CD4-positive, alpha-beta T cell treated with Interferon gamma for 1 hour (primary cell): Measurements from ENCODE around the gene NCK1.
"Not testable (repeated sequence)": the region's sequence is repeated elsewhere in the genome, so short reads cannot be mapped to it uniquely, and the experiment has no call there.

ENCODE experiments used
- DNase-seq: peaks from one replicate; pipeline ENCODE4 v3.0.0-alpha.2; 2020

Gene NCK1

GRCh38 chr3:136869282-136869681 is 7.3 kb downstream of the NCK1 start:
- DNase-seq = no peak

GRCh38 chr3:136872258-136872657 is 10.2 kb downstream of the NCK1 start:
- not testable (repeated sequence) for DNase-seq

GRCh38 chr3:136879510-136879909 is 17.5 kb downstream of the NCK1 start:
- not testable (repeated sequence) for DNase-seq

GRCh38 chr3:136882571-136882970 is 20.6 kb downstream of the NCK1 start:
- DNase-seq = no peak

- no peak for DNase-seq
These were observed 22.1 kb downstream of the NCK1 start for GRCh38 chr3:136883967-136884720.

- DNase-seq = no peak
These were observed 23.6 kb downstream of the NCK1 start for GRCh38 chr3:136885357-136886213.

- no peak for DNase-seq
These were observed 27.9 kb downstream of the NCK1 start for GRCh38 chr3:136889947-136890346.

- no peak for DNase-seq
These were observed 30.2 kb downstream of the NCK1 start for GRCh38 chr3:136891934-136892855.

- no peak for DNase-seq
These were observed 31.9 kb downstream of the NCK1 start for GRCh38 chr3:136893848-136894443.

- not testable (repeated sequence) for DNase-seq
These were observed 35.2 kb downstream of the NCK1 start for GRCh38 chr3:136897171-136897570.

GRCh38 chr3:136898549-136898948 is 36.5 kb downstream of the NCK1 start:
- no peak for DNase-seq

GRCh38 chr3:136898954-136899353 is 36.9 kb downstream of the NCK1 start:
- no peak for DNase-seq

GRCh38 chr3:136899622-136900158 is 37.7 kb downstream of the NCK1 start:
- DNase-seq = no peak

GRCh38 chr3:136900694-136901093 is 38.7 kb downstream of the NCK1 start:
- not testable (repeated sequence) for DNase-seq

- no peak for DNase-seq
These were observed 39.4 kb downstream of the NCK1 start for GRCh38 chr3:136901391-136901790.

GRCh38 chr3:136902530-136902929 is 40.5 kb downstream of the NCK1 start:
- DNase-seq = not testable (repeated sequence)

GRCh38 chr3:136903899-136904298 is 41.9 kb downstream of the NCK1 start:
- DNase-seq = no peak

- DNase-seq = no peak
These were observed 42.7 kb downstream of the NCK1 start for GRCh38 chr3:136904746-136905145.

- DNase-seq = no peak
These were observed 43.5 kb downstream of the NCK1 start for GRCh38 chr3:136905549-136905948.

GRCh38 chr3:136906725-136907124 is 44.7 kb downstream of the NCK1 start:
- no peak for DNase-seq

- no peak for DNase-seq
These were observed 46.3 kb downstream of the NCK1 start for GRCh38 chr3:136908297-136908696.

- no peak for DNase-seq
These were observed 47.2 kb downstream of the NCK1 start for GRCh38 chr3:136909187-136909586.
